Measurements from ENCODE around the gene APPL2. TPM values are rescaled to one million over a fixed set of nuclear protein-coding genes. Genes with fewer than 3 reads are reported as not detected.

The APPL2 gene
- polyA plus RNA-seq, 2 of the 4 experiments (the other 2 are of a cell fraction), result 24.1 to 62.6 TPM

GRCh38 chr12:105204916-105205315, 31.1 kb downstream of the APPL2 start:
- FAIRE-seq (no peak), ATAC-seq (no peak), DNase-seq (ENCODE audit: low read depth in 1 of 2, low spot score in 1 of 2) (no peak)
- TF ChIP-seq NR3C1 (IDR thresholded peaks at IDR 0.05) (no peak), CBX2 (IDR thresholded peaks at IDR 0.05; ENCODE audit: borderline replicate concordance, low read depth) (no peak), RAD21 (conservative IDR thresholded peaks at IDR 0.05 in 1 of 2, IDR thresholded peaks at IDR 0.05 in 1 of 2) (no peak), CHD2 (IDR thresholded peaks at IDR 0.05; ENCODE audit: low read length, partially characterized antibody) (no peak), HOXB13 (CRISPR knock-in tag; IDR thresholded peaks at IDR 0.05; ENCODE audit: low read depth) (no peak)
- Histone ChIP-seq H3K27ac (no peak overlapping the region), H3K4me1 (no peaks in the 10 kb centered on the region), H3K4me2 (no peak overlapping the region), H3K9me3 (no peaks in the 10 kb centered on the region), H3K4me3 (no peak overlapping the region)
- WGBS (ENCODE audit: missing lambda C conversion rate), result 76% methylated on average over 6 of the region's 6 CpGs
- ChIA-PET POLR2A (no interaction called here), CTCF (interaction anchor here (0.6 to 2.1 kb wide), 7 partner anchors 15 to 720 kb away, joined by 3 to 6 read pairs (median 3); no protein-coding TSS in a partner anchor)

- TF ChIP-seq MAZ (IDR thresholded peaks at IDR 0.05; ENCODE audit: borderline replicate concordance, low read depth, low read length) (no peak), HES2 (IDR thresholded peaks at IDR 0.05) (no peak), JUNB (IDR thresholded peaks at IDR 0.05) (no peak), HDAC2 (IDR thresholded peaks at IDR 0.05) (no peak), POLR2A (IDR thresholded peaks at IDR 0.05; ENCODE audit: low read length) (no peak), REST (IDR thresholded peaks at IDR 0.05) (no peak), JUN (IDR thresholded peaks at IDR 0.05) (no peak), PHF8 (IDR thresholded peaks at IDR 0.05; ENCODE audit: borderline replicate concordance, low read depth) (no peak), KDM1A (IDR thresholded peaks at IDR 0.05; ENCODE audit: low read depth) (no peak), NPAS2 (CRISPR knock-in tag; IDR thresholded peaks at IDR 0.05; ENCODE audit: borderline replicate concordance) (no peak), EP300 (IDR thresholded peaks at IDR 0.05) (no peak), FOXS1 (CRISPR knock-in tag; IDR thresholded peaks at IDR 0.05) (no peak), ZFP36 (IDR thresholded peaks at IDR 0.05; ENCODE audit: borderline replicate concordance, partially characterized antibody) (no peak), RCOR1 (IDR thresholded peaks at IDR 0.05; ENCODE audit: low read depth, low read length) (no peak), CHD2 (IDR thresholded peaks at IDR 0.05; ENCODE audit: low read length, partially characterized antibody) (no peak), GATA3 (IDR thresholded peaks at IDR 0.05; ENCODE audit: borderline replicate concordance) (no peak), BHLHE40 (IDR thresholded peaks at IDR 0.05; ENCODE audit: low read depth, low read length) (no peak)
- FAIRE-seq (no peak), DNase-seq (ENCODE audit: low read depth in 1 of 2, low spot score in 1 of 2) (no peak), ATAC-seq (no peak)
- Histone ChIP-seq H3K4me2 (no peak overlapping the region), H3K9me3 (no peaks in the 10 kb centered on the region), H3K27ac (no peak overlapping the region), H3K4me3 (no peak overlapping the region), H3K4me1 (no peaks in the 10 kb centered on the region)
- ChIA-PET POLR2A (no interaction called here), CTCF (no interaction called here)
- WGBS (ENCODE audit: missing lambda C conversion rate), result 79% methylated on average over 8 of the region's 8 CpGs
Observed at GRCh38 chr12:105204127-105204526, 31.8 kb downstream of the APPL2 start.

- H3K4me1 ChIP-seq, result no peaks in the 10 kb centered on the region
- FAIRE-seq (no peak), DNase-seq (ENCODE audit: low read depth in 1 of 2, low spot score in 1 of 2) (no peak), ATAC-seq (no peak)
- no peak overlapping the region for H3K27ac ChIP-seq
- POLR2A ChIA-PET, result no interaction called here
- H3K4me2 ChIP-seq, result no peak overlapping the region
- no peak overlapping the region for H3K4me3 ChIP-seq
- WGBS (ENCODE audit: missing lambda C conversion rate), result 94% methylated on average over 6 of the region's 6 CpGs
- CTCF ChIA-PET, result no interaction called here
- H3K9me3 ChIP-seq, result no peaks in the 10 kb centered on the region
- TF ChIP-seq EP300 (IDR thresholded peaks at IDR 0.05) (no peak), RFX5 (IDR thresholded peaks at IDR 0.05) (no peak), HOXA7 (CRISPR knock-in tag; IDR thresholded peaks at IDR 0.05) (no peak), E2F6 (IDR thresholded peaks at IDR 0.05; ENCODE audit: borderline replicate concordance, low read depth) (no peak), ZNF302 (CRISPR knock-in tag; IDR thresholded peaks at IDR 0.05) (no peak), RCOR1 (IDR thresholded peaks at IDR 0.05; ENCODE audit: low read depth, low read length) (no peak), PBX3 (IDR thresholded peaks at IDR 0.05) (no peak), ATOH8 (CRISPR knock-in tag; IDR thresholded peaks at IDR 0.05; ENCODE audit: low read depth) (no peak), TFCP2L1 (CRISPR knock-in tag; IDR thresholded peaks at IDR 0.05) (no peak), ZSCAN20 (CRISPR knock-in tag; IDR thresholded peaks at IDR 0.05) (no peak), ZC3H11A (IDR thresholded peaks at IDR 0.05) (no peak), SREBF2 (IDR thresholded peaks at IDR 0.05) (no peak), EHF (CRISPR knock-in tag; IDR thresholded peaks at IDR 0.05) (no peak), HEYL (CRISPR knock-in tag; IDR thresholded peaks at IDR 0.05) (no peak)
Observed at GRCh38 chr12:105202202-105202601, 33.8 kb downstream of the APPL2 start.

Data from A549 (cell line).